ENCODE data around the gene ERCC6.
A peak's percentile ranks its signal among the peaks of the same experiment; 100 is the strongest.

The ERCC6 gene

DNA sequence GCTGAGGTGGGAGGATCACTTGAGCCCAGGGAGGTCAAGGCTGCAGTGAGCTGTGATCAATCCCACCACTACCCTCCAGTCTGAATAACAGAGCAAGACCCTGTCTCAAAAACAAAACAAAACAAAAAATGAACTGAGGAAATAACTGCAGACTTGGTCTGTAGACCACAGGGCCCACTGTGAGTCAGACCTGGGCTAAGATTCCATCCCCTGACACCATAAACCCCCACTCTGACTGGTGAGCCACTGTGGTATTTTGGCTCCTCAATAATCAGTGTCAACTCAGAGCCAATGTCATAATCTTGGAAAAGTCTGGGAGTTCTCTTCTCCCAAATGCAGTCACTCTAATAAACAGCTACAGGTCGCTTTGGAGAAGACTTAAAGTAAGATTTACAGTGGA lies 24.0 kb upstream of the ERCC6 start:
- peaks cover 4% of the 10 kb centered on the region for H3K4me1 Mint-ChIP-seq
- no peak overlapping the region for H3K27ac Mint-ChIP-seq
- H3K36me3 Mint-ChIP-seq: no peaks in the 10 kb centered on the region
- H3K27me3 Mint-ChIP-seq: peaks cover 8% of the 10 kb centered on the region
- DNase-seq (ENCODE audit: low spot score in 2 of 2): no peak
- H3K9me3 Mint-ChIP-seq: peaks cover 4% of the 10 kb centered on the region
- H3K4me3 Mint-ChIP-seq: no peak overlapping the region
- ATAC-seq (ENCODE audit: low read depth): no peak

DNA sequence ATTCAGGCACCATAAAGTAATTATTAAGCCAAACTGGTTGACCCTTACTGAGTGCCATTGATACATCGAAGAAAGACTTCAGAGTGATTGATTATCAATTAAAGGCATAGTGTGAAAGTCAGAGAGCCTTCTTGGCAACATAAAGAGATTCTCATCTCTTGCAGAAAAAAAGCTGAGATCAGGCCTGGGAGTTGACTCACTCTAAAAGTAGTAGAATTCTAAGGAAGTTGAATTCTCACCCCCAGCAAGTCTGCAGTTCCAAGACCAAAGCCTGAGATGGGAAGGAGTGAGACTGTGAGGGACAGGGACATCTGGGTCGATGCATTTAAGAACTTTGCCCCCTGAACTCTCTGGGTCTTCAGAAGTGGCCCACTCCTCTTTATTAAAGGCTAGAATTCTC lies 21.6 kb upstream of the ERCC6 start:
- Mint-ChIP-seq H3K9me3 (peaks cover 1% of the 10 kb centered on the region), H3K4me3 (no peak overlapping the region), H3K27me3 (peaks cover 8% of the 10 kb centered on the region), H3K4me1 (no peaks in the 10 kb centered on the region), H3K36me3 (no peaks in the 10 kb centered on the region), H3K27ac (no peak overlapping the region)
- DNase-seq (ENCODE audit: low spot score in 2 of 2) (no peak), ATAC-seq (ENCODE audit: low read depth) (no peak)

DNA sequence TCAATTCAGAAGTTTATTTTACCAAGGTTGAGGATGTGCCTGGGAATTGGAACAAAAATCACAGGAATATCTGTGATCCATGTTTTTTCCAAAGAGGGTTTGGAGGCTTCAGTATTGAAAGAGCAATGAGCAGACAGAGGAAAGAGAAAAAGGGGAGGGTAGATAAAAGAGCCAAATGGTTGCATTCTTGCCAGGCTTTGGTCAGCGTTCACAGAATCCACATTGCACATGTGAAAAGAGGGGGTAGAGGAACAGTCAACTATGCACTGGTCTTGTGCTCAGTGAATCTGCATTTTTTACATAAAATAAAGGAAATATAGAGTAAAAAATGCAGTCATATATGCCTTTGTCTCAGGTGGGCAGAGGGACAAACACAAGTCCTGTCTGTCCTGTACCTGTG lies 20.6 kb upstream of the ERCC6 start:
- H3K27me3 Mint-ChIP-seq: peaks cover 9% of the 10 kb centered on the region

DNA sequence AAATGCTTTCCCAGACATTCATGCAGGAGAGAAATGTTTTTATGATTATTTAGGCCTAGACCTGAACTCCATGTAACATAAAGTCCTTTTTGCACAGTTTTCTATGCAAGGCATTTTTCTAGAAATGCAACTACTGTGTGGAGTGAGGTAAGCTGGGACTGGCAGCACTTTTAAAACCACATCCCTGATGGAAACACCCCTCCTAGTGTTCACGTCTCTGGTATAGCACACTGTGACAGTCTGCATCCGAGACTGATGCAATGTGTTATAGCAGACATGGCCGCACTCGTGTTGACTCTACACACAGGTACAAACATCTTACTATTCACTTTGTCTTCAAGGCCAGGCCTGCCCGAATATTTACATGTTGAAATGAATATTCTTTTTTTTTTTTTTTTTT lies 19.3 kb upstream of the ERCC6 start:
- Mint-ChIP-seq H3K27me3 (peaks cover 11% of the 10 kb centered on the region), H3K4me1 (no peaks in the 10 kb centered on the region), H3K36me3 (no peaks in the 10 kb centered on the region), H3K27ac (no peak overlapping the region), H3K9me3 (peaks cover 5% of the 10 kb centered on the region), H3K4me3 (no peak overlapping the region)
- ATAC-seq (ENCODE audit: low read depth): no peak
- no peak for DNase-seq (ENCODE audit: low spot score in 2 of 2)

More for the DNA sequence above, 20.6 kb upstream of the ERCC6 start:
- ATAC-seq (ENCODE audit: low read depth) (no peak), DNase-seq (ENCODE audit: low spot score in 2 of 2) (no peak)
- Mint-ChIP-seq H3K4me1 (no peaks in the 10 kb centered on the region), H3K27ac (no peak overlapping the region), H3K36me3 (no peaks in the 10 kb centered on the region), H3K9me3 (peaks cover 3% of the 10 kb centered on the region), H3K4me3 (no peak overlapping the region)

DNA sequence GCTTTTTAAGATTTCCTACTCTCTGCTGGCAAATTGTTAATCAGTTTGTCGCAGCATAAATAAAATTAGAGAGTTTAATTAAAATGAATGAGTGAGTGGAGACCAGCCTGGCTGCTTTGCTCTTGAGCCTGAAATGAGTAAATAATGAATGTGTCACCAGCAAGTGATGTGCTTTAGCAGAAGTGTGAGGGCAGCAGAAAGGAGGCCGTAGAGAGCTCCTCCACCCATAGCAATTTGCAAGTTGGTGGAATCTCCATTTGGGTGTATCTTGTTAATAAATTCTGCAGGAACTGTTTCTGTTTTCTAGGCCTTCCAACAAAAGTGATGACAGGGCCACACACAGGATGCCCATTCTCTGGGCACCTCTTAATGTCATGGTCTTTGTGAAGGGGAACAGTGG lies 18.8 kb upstream of the ERCC6 start:
- peaks cover 11% of the 10 kb centered on the region for H3K27me3 Mint-ChIP-seq
- no peaks in the 10 kb centered on the region for H3K4me1 Mint-ChIP-seq
- H3K4me3 Mint-ChIP-seq: no peak overlapping the region
- no peak overlapping the region for H3K27ac Mint-ChIP-seq
- no peak for ATAC-seq (ENCODE audit: low read depth)
- no peak for DNase-seq (ENCODE audit: low spot score in 2 of 2)
- no peaks in the 10 kb centered on the region for H3K36me3 Mint-ChIP-seq
- H3K9me3 Mint-ChIP-seq: peaks cover 7% of the 10 kb centered on the region

DNA sequence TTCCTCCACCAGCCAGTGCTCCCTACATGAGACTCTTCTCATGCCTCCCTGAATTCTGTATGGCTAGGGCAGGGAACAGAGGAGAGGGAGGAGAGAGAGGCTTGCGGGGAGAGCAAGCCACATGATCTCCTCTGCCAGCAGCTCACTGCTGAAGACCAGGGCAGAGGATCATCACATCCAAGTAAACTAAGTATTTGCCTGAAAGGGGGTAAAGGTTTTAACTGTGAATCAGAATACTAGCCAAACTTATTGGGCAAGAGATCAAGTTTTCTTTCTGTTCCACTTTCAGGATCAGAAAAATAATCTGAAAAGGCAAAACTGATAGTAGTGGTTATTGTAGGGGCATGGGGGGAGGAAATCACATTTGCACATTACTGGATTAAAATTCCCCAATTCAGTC lies 17.8 kb upstream of the ERCC6 start:
- H3K27ac Mint-ChIP-seq: no peak overlapping the region
- ATAC-seq (ENCODE audit: low read depth): no peak
- no peaks in the 10 kb centered on the region for H3K36me3 Mint-ChIP-seq
- no peaks in the 10 kb centered on the region for H3K4me1 Mint-ChIP-seq
- peaks cover 7% of the 10 kb centered on the region for H3K9me3 Mint-ChIP-seq
- DNase-seq (ENCODE audit: low spot score in 2 of 2): no peak
- H3K27me3 Mint-ChIP-seq: peaks cover 13% of the 10 kb centered on the region
- H3K4me3 Mint-ChIP-seq: no peak overlapping the region

DNA sequence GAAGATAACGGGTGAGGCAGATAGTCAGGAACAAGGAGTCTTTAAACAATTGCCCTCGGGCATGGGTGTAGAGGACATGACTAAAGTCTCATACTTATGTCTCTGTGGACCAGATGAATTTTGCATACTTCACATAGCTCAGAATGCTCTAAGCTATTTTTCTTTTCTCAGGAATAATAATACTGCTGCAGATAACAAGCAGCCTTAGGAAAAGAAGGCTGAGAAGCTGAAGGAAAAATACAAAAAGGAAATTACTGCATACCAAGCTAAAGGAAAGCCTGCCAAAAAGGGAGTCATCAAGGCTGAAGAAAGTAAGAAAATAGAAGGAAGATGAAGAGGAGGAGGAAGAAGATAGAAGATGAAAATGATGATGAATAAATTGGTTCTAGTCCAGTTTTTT lies 13.4 kb upstream of the ERCC6 start:
- Mint-ChIP-seq H3K36me3 (no peaks in the 10 kb centered on the region), H3K27ac (no peak overlapping the region), H3K4me1 (no peaks in the 10 kb centered on the region), H3K4me3 (no peak overlapping the region), H3K9me3 (peaks cover 7% of the 10 kb centered on the region), H3K27me3 (peaks cover 12% of the 10 kb centered on the region)
- ATAC-seq (ENCODE audit: low read depth) (no peak), DNase-seq (ENCODE audit: low spot score in 2 of 2) (no peak)

DNA sequence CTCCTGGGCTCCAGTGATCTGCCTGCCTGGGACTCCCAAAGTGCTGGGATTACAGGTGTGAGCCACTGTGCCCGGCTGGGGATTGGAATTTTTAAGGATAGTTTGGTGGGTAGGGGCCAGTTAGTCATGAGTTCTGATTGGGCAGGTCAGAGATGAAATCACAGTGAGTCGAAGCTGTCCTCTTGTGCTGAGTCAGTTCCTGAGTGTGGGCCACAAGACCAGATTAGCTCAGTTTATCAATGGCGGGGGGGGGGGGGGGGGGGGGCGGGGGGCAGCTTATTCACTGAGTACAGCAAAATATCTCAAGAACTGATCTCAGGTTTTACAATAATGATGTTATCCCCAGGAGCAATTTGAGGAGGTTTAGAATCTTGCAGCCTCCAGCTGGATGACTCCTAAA lies 11.6 kb upstream of the ERCC6 start:
- H3K4me1 Mint-ChIP-seq: no peaks in the 10 kb centered on the region
- H3K27me3 Mint-ChIP-seq: peaks cover 12% of the 10 kb centered on the region
- peaks cover 10% of the 10 kb centered on the region for H3K9me3 Mint-ChIP-seq
- no peaks in the 10 kb centered on the region for H3K36me3 Mint-ChIP-seq
- ATAC-seq (ENCODE audit: low read depth): no peak
- DNase-seq (ENCODE audit: low spot score in 2 of 2): no peak
- H3K4me3 Mint-ChIP-seq: no peak overlapping the region
- H3K27ac Mint-ChIP-seq: no peak overlapping the region

DNA sequence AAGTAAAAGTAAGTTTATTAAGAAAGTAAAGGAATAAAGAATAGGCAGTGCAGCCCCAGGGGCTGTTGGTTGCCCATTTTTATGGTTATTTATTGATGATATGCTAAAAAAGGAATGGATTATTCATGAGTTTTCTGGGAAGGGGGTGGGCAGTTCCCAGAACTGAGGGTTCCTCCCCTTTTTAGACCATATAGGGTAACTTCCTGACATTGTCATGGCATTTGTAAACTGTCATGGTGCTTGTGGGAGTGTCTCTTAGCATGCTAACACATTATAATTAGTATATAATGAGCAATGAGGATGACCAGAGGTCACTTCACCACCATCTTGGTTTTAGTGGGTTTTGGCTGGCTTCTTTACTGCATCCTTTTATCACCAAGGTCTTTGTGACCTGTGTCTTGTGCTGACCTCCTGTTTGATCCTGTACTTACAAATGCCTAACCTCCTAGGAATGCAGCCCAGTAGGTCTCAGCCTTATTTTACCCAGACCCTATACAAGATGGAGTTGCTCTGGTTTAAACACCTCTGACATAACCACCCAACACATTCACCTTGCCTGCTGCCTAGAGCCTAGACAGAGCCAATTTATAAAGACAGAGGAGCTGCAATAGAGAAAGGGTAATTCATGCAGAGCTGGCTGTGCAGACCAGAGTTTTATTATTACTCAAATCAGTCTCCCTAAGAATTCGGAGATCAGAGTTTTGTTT lies 10.9 kb upstream of the ERCC6 start:
- peaks cover 12% of the 10 kb centered on the region for H3K27me3 Mint-ChIP-seq
- H3K36me3 Mint-ChIP-seq: no peaks in the 10 kb centered on the region
- DNase-seq (ENCODE audit: low spot score in 2 of 2) (no peak), ATAC-seq (ENCODE audit: low read depth) (no peak)
- peaks cover 8% of the 10 kb centered on the region for H3K9me3 Mint-ChIP-seq
- H3K27ac Mint-ChIP-seq: no peak overlapping the region
- no peak overlapping the region for H3K4me3 Mint-ChIP-seq
- H3K4me1 Mint-ChIP-seq: no peaks in the 10 kb centered on the region

DNA sequence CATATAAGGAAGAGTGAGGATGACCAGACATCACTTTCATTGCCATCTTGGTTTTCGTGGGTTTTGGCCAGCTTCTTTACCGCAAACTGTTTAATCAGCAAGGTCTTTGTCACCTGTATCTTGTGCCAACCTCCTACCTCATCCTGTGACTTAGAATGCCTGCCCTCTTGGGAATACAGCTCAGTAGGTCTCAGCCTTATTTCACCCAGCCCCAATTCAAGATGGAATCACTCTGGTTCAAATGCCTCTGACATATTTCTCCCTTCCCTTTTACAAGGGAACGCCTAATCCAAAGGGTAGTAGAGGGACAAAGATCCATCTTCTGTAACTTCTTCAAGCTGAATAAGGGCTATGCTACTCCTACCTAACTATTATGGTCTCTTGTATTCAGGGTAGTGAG lies 4.7 kb upstream of the ERCC6 start:
- peaks cover 4% of the 10 kb centered on the region for H3K9me3 Mint-ChIP-seq
- peaks cover 6% of the 10 kb centered on the region for H3K27me3 Mint-ChIP-seq
- peaks cover 10% of the 10 kb centered on the region for H3K4me1 Mint-ChIP-seq
- H3K27ac Mint-ChIP-seq: no peak overlapping the region
- no peak for ATAC-seq (ENCODE audit: low read depth)
- no peak for DNase-seq (ENCODE audit: low spot score in 2 of 2)
- H3K4me3 Mint-ChIP-seq: no peak overlapping the region
- no peaks in the 10 kb centered on the region for H3K36me3 Mint-ChIP-seq

DNA sequence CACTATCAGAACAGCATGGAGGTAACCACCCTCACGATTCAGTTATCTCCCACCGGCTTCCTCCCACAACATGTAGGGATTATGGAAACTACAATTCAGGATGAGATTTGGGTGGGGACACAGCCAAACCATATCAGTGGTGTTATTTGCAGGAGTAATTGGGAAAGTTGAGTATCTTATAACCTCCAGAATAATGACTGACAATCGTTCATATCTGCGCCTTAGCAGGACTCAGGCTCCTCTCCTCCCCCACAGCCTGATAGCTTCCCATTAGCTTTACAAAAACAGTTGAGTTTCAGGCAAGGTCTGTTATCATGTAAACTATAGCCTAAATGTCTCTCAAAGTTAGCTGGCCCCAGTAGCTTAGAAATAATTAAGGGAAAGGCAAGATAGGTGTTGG lies 3.4 kb upstream of the ERCC6 start:
- Mint-ChIP-seq H3K4me1 (peaks cover 18% of the 10 kb centered on the region), H3K27ac (no peak overlapping the region), H3K27me3 (peaks cover 6% of the 10 kb centered on the region), H3K36me3 (no peaks in the 10 kb centered on the region), H3K4me3 (no peak overlapping the region), H3K9me3 (peaks cover 4% of the 10 kb centered on the region)
- DNase-seq (ENCODE audit: low spot score in 2 of 2) (no peak), ATAC-seq (ENCODE audit: low read depth) (no peak)

DNA sequence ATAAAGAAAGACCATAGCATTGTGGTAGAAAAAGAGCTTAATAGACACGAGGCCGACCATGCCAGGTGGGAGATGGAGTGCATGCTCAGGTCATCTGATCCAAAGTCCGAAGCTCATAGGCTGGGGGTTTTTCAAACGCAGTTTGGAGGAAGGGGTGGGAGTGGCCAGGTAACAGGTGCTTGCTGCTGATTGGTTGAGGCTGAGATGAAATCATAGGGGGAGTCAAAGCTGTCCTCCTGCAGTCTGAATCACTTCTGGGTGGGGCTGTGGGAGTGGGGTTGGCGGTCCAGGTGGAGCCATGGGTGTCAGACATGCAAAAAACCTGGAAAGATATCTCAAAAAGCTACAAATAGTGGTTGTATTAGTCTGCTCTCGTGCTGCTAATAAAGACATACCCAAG lies 2.8 kb upstream of the ERCC6 start:
- Mint-ChIP-seq H3K27ac (no peak overlapping the region), H3K36me3 (no peaks in the 10 kb centered on the region), H3K4me1 (peaks cover 19% of the 10 kb centered on the region), H3K27me3 (peaks cover 6% of the 10 kb centered on the region), H3K4me3 (no peak overlapping the region), H3K9me3 (peaks cover 4% of the 10 kb centered on the region)
- ATAC-seq (ENCODE audit: low read depth): no peak
- DNase-seq (ENCODE audit: low spot score in 2 of 2): no peak

DNA sequence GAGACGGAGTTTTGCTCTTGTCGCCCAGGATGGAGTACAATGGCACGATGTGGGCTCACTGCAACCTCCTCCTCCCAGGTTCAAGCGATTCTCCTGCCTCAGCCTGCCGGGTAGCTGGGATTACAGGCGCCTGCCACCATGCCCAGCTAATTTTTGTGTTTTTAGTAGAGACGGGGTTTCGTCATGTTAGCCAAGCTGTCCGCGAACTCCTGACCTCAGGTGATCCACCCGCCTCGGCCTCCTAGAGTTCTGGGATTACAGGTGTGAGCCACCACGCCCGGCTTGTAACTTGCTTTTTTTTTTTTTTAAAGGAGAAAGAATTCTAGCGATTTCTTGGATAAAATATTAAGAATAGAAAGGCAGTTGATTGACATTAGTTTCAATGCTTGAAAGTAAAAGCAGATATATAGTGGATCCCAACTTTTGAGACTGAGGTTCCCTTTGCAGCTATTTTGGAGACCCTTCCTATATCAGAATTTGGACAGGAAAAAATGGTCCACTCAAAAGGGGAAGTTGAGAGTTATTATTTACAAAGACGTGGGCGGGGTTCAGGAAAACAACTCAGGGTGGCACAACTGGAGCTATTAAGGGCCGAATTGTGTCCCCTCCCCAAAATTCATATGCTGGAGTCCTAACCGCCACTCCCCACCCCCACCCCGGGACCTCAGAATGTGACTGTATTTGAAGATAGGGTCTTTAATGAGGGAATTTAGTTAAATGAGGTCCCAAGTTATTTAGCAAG lies 1.3 kb upstream of the ERCC6 start:
- H3K36me3 Mint-ChIP-seq: peaks cover 5% of the 10 kb centered on the region
- peaks cover 6% of the 10 kb centered on the region for H3K27me3 Mint-ChIP-seq
- ATAC-seq (ENCODE audit: low read depth): no peak
- H3K4me3 Mint-ChIP-seq: peak overlapping the region; percentile 96
- H3K27ac Mint-ChIP-seq: peak overlapping the region; percentile 95
- DNase-seq (ENCODE audit: low spot score in 2 of 2): no peak
- H3K9me3 Mint-ChIP-seq: no peaks in the 10 kb centered on the region
- peaks cover 29% of the 10 kb centered on the region for H3K4me1 Mint-ChIP-seq

DNA sequence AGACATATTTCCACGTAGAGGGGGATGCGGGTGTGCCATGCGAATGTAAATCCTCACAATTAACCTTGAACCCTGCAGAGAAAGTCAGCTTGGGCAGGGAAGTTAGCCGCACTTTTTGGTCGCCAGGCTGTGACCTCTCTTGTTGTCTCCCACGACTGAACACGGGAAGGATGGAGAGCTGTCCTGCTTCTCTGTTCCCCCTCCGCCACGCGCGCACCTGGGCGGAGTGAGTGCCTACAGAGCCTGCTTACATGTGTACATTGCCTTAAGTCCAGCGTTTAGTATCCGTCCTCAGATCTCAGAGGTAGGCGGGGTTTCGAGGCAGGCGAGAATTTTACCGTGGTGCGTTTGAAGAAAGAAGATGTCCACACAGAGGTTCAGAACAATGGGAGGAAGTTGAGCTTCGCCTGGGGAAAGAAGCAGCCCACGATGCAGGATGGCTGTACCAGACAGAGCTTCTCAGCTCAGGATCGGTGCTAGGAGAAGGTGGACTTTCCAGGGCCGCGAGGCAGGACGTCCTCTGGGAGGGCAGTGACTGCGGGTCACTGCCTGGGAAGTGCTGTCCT lies 482 bp upstream of the ERCC6 start:
- Mint-ChIP-seq H3K4me1 (peaks cover 36% of the 10 kb centered on the region), H3K27me3 (peaks cover 6% of the 10 kb centered on the region), H3K4me3 (peak overlapping the region; percentile 96)

More for the DNA sequence above, 482 bp upstream of the ERCC6 start:
- DNase-seq (ENCODE audit: low spot score in 2 of 2) (no peak), ATAC-seq (ENCODE audit: low read depth) (peak; percentile 18)
- no peaks in the 10 kb centered on the region for H3K9me3 Mint-ChIP-seq
- peaks cover 7% of the 10 kb centered on the region for H3K36me3 Mint-ChIP-seq
- H3K27ac Mint-ChIP-seq: peak overlapping the region; percentile 95
